ENCODE measurements around the gene ALDH16A1. TPM values are rescaled to one million over a fixed set of nuclear protein-coding genes. Genes with fewer than 3 reads are reported as not detected.

Gene ALDH16A1
- total and polyA plus RNA-seq, 2 donors (not counting 3 experiments of a cell fraction or from before 2014, with no cell fraction given), result 27.6 to 33.2 TPM

DNA sequence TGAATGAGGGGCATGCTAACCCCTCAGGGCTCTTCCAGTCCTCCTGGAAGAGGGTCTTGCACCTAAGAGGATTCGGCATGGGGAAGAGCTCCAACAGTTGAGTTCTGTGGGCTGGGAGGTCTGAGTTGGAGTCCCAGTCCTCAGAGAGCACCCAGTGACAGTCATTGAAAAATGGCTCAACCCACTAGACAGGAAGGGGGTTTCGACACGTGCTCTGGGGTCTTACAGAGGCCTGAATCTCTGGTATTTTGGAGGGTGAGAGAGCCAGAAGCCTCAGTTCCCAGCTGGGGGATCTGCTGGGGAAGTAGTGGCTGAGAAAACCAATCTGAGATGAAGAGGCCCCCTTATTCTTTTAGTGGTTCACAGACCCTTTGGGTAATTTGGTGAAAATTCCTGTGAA lies 38.8 kb upstream of the ALDH16A1 start:
- dilution Hi-C loops (cut with MboI; ENCODE audit: extremely low pct_ligation_motif_present, low sequenced_read_pairs), result no loop called here
- DNase-seq (ENCODE audit: low read depth, low spot score) (no peak), FAIRE-seq (no peak)
- H3K27ac ChIP-seq (ENCODE audit: insufficient read depth, low read depth, low read length), result no peak overlapping the region
- ChIA-PET POLR2A (no interaction called here), CTCF (no interaction called here)
- no peaks in the 10 kb centered on the region for H3K79me2 ChIP-seq (ENCODE audit: control insufficient read depth, insufficient read depth, low read length)
- H3K9me3 ChIP-seq (replicated peaks; ENCODE audit: control insufficient read depth, insufficient read depth, low read length), result no peaks in the 10 kb centered on the region
- H3K9me1 ChIP-seq (replicated peaks; ENCODE audit: control insufficient read depth, extremely low read depth, insufficient read depth, low read length), result no peaks in the 10 kb centered on the region
- no peak overlapping the region for H3K4me2 ChIP-seq (ENCODE audit: insufficient read depth, low read length)
- intact Hi-C loops (cut with micrococcal nuclease), result no loop called here
- H2AFZ ChIP-seq (ENCODE audit: low read depth, low read length), result no peak overlapping the region
- TF ChIP-seq POLR2AphosphoS5 (IDR thresholded peaks at IDR 0.05; ENCODE audit: insufficient read depth, low read depth, low read length), result no peak
- no peak for TF ChIP-seq POLR2A (IDR thresholded peaks at IDR 0.05; ENCODE audit: low read depth, low read length)
- no peak for TF ChIP-seq GATA2 (IDR thresholded peaks at IDR 0.05; ENCODE audit: insufficient read depth, insufficient read length, low read depth, low read length)
- TF ChIP-seq EZH2 (IDR thresholded peaks at IDR 0.05; ENCODE audit: borderline replicate concordance, low read depth, low read length, severe bottlenecking), result no peak
- TF ChIP-seq, protein P1, sequence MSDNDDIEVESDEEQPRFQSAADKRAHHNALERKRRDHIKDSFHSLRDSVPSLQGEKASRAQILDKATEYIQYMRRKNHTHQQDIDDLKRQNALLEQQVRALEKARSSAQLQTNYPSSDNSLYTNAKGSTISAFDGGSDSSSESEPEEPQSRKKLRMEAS (IDR thresholded peaks at IDR 0.05; ENCODE audit: insufficient read depth, insufficient read length), result no peak
- no peak for TF ChIP-seq JUN (IDR thresholded peaks at IDR 0.05; ENCODE audit: borderline replicate concordance, insufficient read depth, insufficient read length, low read depth)
- TF ChIP-seq, protein P2, sequence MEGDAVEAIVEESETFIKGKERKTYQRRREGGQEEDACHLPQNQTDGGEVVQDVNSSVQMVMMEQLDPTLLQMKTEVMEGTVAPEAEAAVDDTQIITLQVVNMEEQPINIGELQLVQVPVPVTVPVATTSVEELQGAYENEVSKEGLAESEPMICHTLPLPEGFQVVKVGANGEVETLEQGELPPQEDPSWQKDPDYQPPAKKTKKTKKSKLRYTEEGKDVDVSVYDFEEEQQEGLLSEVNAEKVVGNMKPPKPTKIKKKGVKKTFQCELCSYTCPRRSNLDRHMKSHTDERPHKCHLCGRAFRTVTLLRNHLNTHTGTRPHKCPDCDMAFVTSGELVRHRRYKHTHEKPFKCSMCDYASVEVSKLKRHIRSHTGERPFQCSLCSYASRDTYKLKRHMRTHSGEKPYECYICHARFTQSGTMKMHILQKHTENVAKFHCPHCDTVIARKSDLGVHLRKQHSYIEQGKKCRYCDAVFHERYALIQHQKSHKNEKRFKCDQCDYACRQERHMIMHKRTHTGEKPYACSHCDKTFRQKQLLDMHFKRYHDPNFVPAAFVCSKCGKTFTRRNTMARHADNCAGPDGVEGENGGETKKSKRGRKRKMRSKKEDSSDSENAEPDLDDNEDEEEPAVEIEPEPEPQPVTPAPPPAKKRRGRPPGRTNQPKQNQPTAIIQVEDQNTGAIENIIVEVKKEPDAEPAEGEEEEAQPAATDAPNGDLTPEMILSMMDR (IDR thresholded peaks at IDR 0.05; ENCODE audit: extremely low read depth in 1 of 2, insufficient read depth in 1 of 2, low read depth in 1 of 2, low read length in 2 of 2), result no peak
- TF ChIP-seq MYC (IDR thresholded peaks at IDR 0.05; ENCODE audit: low read depth, low read length), result no peak
- no peak for TF ChIP-seq FOS (IDR thresholded peaks at IDR 0.05; ENCODE audit: borderline replicate concordance, insufficient read depth, low read length)
- BruUV-seq (replicated peaks), result no TSS peak
- H3K4me1 ChIP-seq (ENCODE audit: control insufficient read depth, extremely low read depth, insufficient read depth, low read length), result no peaks in the 10 kb centered on the region
- H3K4me3 ChIP-seq (replicated peaks in 1 of 3; ENCODE audit: insufficient read depth in 1 of 3, low read depth in 1 of 3, low read length in 3 of 3), result no peak overlapping the region
- no peaks in the 10 kb centered on the region for H4K20me1 ChIP-seq (replicated peaks; ENCODE audit: control insufficient read depth, extremely low read depth, insufficient read depth, low read length)
- peaks cover 12 to 15% of the 10 kb centered on the region in 2 experiments for H3K27me3 ChIP-seq (ENCODE audit: control insufficient read depth in 2 of 2, insufficient read depth in 2 of 2, low read length in 2 of 2)
- no peaks in the 10 kb centered on the region for H3K36me3 ChIP-seq (ENCODE audit: control insufficient read depth in 2 of 2, extremely low read depth in 1 of 2, insufficient read depth in 2 of 2, low read length in 2 of 2)
- no peak overlapping the region for H3K9ac ChIP-seq (replicated peaks; ENCODE audit: extremely low read depth, insufficient read depth, low read length)
